Measurements from ENCODE around the gene POLR3H. TPM values are rescaled to one million over a fixed set of nuclear protein-coding genes. Genes with fewer than 3 reads are reported as not detected.
A peak's percentile ranks its signal among the peaks of the same experiment; 100 is the strongest.

Gene POLR3H
- polyA plus RNA-seq, 3 donors, result 9.4 to 19.0 (median 10.4) TPM

- Mint-ChIP-seq H3K27me3 (ENCODE audit: low read depth in 3 of 3) (peaks cover 0 to 1% (median 0%) of the 10 kb centered on the region in 3 donors), H3K27ac (peak overlapping the region in 1 of 7 donors; percentile 57), H3K36me3 (peaks cover 52 to 76% of the 10 kb centered on the region in 2 donors), H3K9me3 (no peaks in the 10 kb centered on the region), H3K4me1 (no peaks in the 10 kb centered on the region), H3K4me3 (no peak overlapping the region)
- H3K4me2 ChIP-seq (replicated peaks; ENCODE audit: extremely low read depth, low read length, poor library complexity, severe bottlenecking), result no peak overlapping the region
- peaks cover 42 to 71% of the 10 kb centered on the region in 2 donors for H3K36me3 ChIP-seq (replicated peaks in 1 of 2; ENCODE audit: control insufficient read depth in 1 of 2, insufficient read depth in 2 of 2, low read length in 2 of 2)
- WGBS (ENCODE audit: insufficient coverage), result 97% methylated on average over 4 of the region's 5 CpGs
- no peaks in the 10 kb centered on the region for H3K4me1 ChIP-seq (ENCODE audit: control insufficient read depth in 1 of 2, insufficient read depth in 2 of 2, low read length in 2 of 2)
- no peaks in the 10 kb centered on the region for H3K9me3 ChIP-seq (replicated peaks in 1 of 2; ENCODE audit: control insufficient read depth in 1 of 2, insufficient read depth in 1 of 2, low read length in 2 of 2)
- no peak for TF ChIP-seq CTCF (IDR thresholded peaks at IDR 0.05)
- peaks cover 63% of the 10 kb centered on the region for H4K20me1 ChIP-seq (ENCODE audit: insufficient read depth, low read length)
- peaks cover 39% of the 10 kb centered on the region for H3K79me2 ChIP-seq (ENCODE audit: insufficient read depth, low read length)
- no peak for DNase-seq
- no peak overlapping the region for H3K27ac ChIP-seq (ENCODE audit: low read depth in 1 of 2, low read length in 2 of 2)
- intact Hi-C loops (cut with micrococcal nuclease), result no loop called here
- H3K27me3 ChIP-seq (ENCODE audit: control insufficient read depth in 2 of 2, insufficient read depth in 2 of 2, low read length in 2 of 2), result no peaks in the 10 kb centered on the region
- H2AFZ ChIP-seq (ENCODE audit: insufficient read depth, low read depth, low read length, poor library complexity, severe bottlenecking), result no peak overlapping the region
- H3K9ac ChIP-seq (ENCODE audit: insufficient read depth, low read length, poor library complexity, severe bottlenecking), result no peak overlapping the region
- H3K4me3 ChIP-seq (replicated peaks in 1 of 3; ENCODE audit: low read depth in 2 of 3, low read length in 3 of 3), result no peak overlapping the region
Measured at GRCh38 chr22:41501209-41501608, 43.1 kb downstream of the POLR3H start.

GRCh38 chr22:41500303-41500702, 44.0 kb downstream of the POLR3H start:
- WGBS (ENCODE audit: insufficient coverage), result 82% methylated on average over 6 of the region's 7 CpGs
- Histone ChIP-seq H3K4me3 (replicated peaks in 1 of 3; ENCODE audit: low read depth in 2 of 3, low read length in 3 of 3) (no peak overlapping the region), H3K27ac (ENCODE audit: low read depth in 1 of 2, low read length in 2 of 2) (no peak overlapping the region), H3K36me3 (replicated peaks in 1 of 2; ENCODE audit: control insufficient read depth in 1 of 2, insufficient read depth in 2 of 2, low read length in 2 of 2) (peaks cover 42 to 71% of the 10 kb centered on the region in 2 donors), H3K4me1 (ENCODE audit: control insufficient read depth in 1 of 2, insufficient read depth in 2 of 2, low read length in 2 of 2) (no peaks in the 10 kb centered on the region), H3K4me2 (replicated peaks; ENCODE audit: extremely low read depth, low read length, poor library complexity, severe bottlenecking) (no peak overlapping the region), H2AFZ (ENCODE audit: insufficient read depth, low read depth, low read length, poor library complexity, severe bottlenecking) (no peak overlapping the region), H3K79me2 (ENCODE audit: insufficient read depth, low read length) (peaks cover 48% of the 10 kb centered on the region), H3K27me3 (ENCODE audit: control insufficient read depth in 2 of 2, insufficient read depth in 2 of 2, low read length in 2 of 2) (no peaks in the 10 kb centered on the region), H3K9me3 (replicated peaks in 1 of 2; ENCODE audit: control insufficient read depth in 1 of 2, insufficient read depth in 1 of 2, low read length in 2 of 2) (no peaks in the 10 kb centered on the region), H4K20me1 (ENCODE audit: insufficient read depth, low read length) (peaks cover 63% of the 10 kb centered on the region), H3K9ac (ENCODE audit: insufficient read depth, low read length, poor library complexity, severe bottlenecking) (no peak overlapping the region)
- Mint-ChIP-seq H3K4me1 (no peaks in the 10 kb centered on the region), H3K36me3 (peaks cover 55 to 76% of the 10 kb centered on the region in 2 donors), H3K27me3 (ENCODE audit: low read depth in 3 of 3) (peaks cover 0 to 1% (median 0%) of the 10 kb centered on the region in 3 donors), H3K9me3 (no peaks in the 10 kb centered on the region), H3K4me3 (no peak overlapping the region), H3K27ac (no peak overlapping the region)
- no peak for TF ChIP-seq CTCF (IDR thresholded peaks at IDR 0.05)
- intact Hi-C loops (cut with micrococcal nuclease), result no loop called here
- no peak for DNase-seq

Data from CD14-positive monocyte (primary cell).